ENCODE results near the gene ZFP90. TPM values are rescaled to one million over a fixed set of nuclear protein-coding genes. Genes with fewer than 3 reads are reported as not detected.

Gene ZFP90
- total and polyA plus RNA-seq, 9 of the 15 experiments (the other 6 are each of a cell fraction or from before 2014, with no cell fraction given): 0.66 to 2.9 (median 2.3) TPM

DNA sequence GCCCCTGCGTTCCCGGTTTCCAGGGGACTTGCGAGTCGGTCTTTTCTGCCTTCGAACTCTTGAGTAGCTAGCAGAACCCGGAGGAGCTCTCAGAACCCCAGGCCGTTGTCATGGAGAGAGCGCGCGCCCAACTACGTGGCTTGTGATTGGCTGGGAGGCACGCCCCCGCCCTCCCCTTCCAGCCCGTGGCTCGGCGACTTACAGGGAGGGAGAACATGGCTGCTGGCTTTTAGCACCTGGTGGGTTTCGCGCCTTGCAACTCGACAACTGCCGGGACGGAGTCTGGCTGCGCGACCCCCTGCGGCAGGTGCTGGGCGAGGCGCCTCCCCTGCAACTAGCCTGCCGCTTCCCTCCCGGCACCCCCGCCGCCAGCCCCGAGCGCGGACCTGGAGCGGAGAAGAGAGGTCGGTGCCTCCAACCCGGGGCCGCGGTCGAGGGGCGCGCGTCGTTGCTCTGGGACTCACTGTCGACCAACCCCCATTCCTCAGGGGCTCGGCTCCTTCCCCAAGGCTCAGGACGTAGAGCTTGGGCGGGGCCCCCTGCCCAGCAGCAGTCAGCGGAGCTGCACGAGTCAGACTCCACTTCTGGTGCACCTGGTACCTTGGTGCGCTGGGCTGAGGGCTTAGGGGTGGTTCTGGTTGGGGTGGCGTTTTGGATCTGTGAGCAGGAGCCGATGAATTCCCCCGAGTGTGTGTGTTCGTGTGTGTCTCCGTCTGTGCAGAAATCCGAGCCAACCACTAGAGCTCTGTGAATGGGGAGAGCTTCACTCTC, 9.0 kb upstream of the ZFP90 start (continued):
- TF ChIP-seq, protein P1, sequence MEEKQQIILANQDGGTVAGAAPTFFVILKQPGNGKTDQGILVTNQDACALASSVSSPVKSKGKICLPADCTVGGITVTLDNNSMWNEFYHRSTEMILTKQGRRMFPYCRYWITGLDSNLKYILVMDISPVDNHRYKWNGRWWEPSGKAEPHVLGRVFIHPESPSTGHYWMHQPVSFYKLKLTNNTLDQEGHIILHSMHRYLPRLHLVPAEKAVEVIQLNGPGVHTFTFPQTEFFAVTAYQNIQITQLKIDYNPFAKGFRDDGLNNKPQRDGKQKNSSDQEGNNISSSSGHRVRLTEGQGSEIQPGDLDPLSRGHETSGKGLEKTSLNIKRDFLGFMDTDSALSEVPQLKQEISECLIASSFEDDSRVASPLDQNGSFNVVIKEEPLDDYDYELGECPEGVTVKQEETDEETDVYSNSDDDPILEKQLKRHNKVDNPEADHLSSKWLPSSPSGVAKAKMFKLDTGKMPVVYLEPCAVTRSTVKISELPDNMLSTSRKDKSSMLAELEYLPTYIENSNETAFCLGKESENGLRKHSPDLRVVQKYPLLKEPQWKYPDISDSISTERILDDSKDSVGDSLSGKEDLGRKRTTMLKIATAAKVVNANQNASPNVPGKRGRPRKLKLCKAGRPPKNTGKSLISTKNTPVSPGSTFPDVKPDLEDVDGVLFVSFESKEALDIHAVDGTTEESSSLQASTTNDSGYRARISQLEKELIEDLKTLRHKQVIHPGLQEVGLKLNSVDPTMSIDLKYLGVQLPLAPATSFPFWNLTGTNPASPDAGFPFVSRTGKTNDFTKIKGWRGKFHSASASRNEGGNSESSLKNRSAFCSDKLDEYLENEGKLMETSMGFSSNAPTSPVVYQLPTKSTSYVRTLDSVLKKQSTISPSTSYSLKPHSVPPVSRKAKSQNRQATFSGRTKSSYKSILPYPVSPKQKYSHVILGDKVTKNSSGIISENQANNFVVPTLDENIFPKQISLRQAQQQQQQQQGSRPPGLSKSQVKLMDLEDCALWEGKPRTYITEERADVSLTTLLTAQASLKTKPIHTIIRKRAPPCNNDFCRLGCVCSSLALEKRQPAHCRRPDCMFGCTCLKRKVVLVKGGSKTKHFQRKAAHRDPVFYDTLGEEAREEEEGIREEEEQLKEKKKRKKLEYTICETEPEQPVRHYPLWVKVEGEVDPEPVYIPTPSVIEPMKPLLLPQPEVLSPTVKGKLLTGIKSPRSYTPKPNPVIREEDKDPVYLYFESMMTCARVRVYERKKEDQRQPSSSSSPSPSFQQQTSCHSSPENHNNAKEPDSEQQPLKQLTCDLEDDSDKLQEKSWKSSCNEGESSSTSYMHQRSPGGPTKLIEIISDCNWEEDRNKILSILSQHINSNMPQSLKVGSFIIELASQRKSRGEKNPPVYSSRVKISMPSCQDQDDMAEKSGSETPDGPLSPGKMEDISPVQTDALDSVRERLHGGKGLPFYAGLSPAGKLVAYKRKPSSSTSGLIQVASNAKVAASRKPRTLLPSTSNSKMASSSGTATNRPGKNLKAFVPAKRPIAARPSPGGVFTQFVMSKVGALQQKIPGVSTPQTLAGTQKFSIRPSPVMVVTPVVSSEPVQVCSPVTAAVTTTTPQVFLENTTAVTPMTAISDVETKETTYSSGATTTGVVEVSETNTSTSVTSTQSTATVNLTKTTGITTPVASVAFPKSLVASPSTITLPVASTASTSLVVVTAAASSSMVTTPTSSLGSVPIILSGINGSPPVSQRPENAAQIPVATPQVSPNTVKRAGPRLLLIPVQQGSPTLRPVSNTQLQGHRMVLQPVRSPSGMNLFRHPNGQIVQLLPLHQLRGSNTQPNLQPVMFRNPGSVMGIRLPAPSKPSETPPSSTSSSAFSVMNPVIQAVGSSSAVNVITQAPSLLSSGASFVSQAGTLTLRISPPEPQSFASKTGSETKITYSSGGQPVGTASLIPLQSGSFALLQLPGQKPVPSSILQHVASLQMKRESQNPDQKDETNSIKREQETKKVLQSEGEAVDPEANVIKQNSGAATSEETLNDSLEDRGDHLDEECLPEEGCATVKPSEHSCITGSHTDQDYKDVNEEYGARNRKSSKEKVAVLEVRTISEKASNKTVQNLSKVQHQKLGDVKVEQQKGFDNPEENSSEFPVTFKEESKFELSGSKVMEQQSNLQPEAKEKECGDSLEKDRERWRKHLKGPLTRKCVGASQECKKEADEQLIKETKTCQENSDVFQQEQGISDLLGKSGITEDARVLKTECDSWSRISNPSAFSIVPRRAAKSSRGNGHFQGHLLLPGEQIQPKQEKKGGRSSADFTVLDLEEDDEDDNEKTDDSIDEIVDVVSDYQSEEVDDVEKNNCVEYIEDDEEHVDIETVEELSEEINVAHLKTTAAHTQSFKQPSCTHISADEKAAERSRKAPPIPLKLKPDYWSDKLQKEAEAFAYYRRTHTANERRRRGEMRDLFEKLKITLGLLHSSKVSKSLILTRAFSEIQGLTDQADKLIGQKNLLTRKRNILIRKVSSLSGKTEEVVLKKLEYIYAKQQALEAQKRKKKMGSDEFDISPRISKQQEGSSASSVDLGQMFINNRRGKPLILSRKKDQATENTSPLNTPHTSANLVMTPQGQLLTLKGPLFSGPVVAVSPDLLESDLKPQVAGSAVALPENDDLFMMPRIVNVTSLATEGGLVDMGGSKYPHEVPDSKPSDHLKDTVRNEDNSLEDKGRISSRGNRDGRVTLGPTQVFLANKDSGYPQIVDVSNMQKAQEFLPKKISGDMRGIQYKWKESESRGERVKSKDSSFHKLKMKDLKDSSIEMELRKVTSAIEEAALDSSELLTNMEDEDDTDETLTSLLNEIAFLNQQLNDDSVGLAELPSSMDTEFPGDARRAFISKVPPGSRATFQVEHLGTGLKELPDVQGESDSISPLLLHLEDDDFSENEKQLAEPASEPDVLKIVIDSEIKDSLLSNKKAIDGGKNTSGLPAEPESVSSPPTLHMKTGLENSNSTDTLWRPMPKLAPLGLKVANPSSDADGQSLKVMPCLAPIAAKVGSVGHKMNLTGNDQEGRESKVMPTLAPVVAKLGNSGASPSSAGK (IDR thresholded peaks at IDR 0.05): peak; percentile 95
- TF ChIP-seq CREBBP (IDR thresholded peaks at IDR 0.05; ENCODE audit: low read depth, low read length) (no peak), CXXC5 (CRISPR knock-in tag; IDR thresholded peaks at IDR 0.05) (peak; percentile 78), ZNF583 (CRISPR knock-in tag; IDR thresholded peaks at IDR 0.05) (no peak), EGR1 (conservative IDR thresholded peaks at IDR 0.05) (peak; percentile 87), ARID3A (IDR thresholded peaks at IDR 0.05; ENCODE audit: borderline replicate concordance, low read depth, low read length) (no peak), SMARCA5 (IDR thresholded peaks at IDR 0.05) (no peak), ZNF174 (CRISPR knock-in tag; IDR thresholded peaks at IDR 0.05) (no peak), PCBP1 (IDR thresholded peaks at IDR 0.05; ENCODE audit: low read depth, low read length, poor library complexity, severe bottlenecking) (peak; percentile 43), SRSF1 (IDR thresholded peaks at IDR 0.05; ENCODE audit: low read depth, low read length) (no peak)
- TF ChIP-seq, protein P2, sequence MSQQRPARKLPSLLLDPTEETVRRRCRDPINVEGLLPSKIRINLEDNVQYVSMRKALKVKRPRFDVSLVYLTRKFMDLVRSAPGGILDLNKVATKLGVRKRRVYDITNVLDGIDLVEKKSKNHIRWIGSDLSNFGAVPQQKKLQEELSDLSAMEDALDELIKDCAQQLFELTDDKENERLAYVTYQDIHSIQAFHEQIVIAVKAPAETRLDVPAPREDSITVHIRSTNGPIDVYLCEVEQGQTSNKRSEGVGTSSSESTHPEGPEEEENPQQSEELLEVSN (IDR thresholded peaks at IDR 0.05; ENCODE audit: borderline replicate concordance in 1 of 2, extremely low read depth in 1 of 2, insufficient read depth in 1 of 2, insufficient read length in 1 of 2, low read depth in 1 of 2, low read length in 1 of 2, poor library complexity in 1 of 2, severe bottlenecking in 1 of 2): peak; percentile 46 to 85

All from K562 (cell line).